Heart left ventricle (tissue), 13 donors: ENCODE results near the gene HIVEP1.

Experiments
- CTCF ChIP-seq, 12 donors: fragments of 200-600 bp; sonication (generic) in 4 of 12; IDR thresholded peaks; one replicate each; pipeline versions ENCODE4 v1.5.0 to v1.8.0; 2018 to 2022; ENCODE audit warnings: antibody characterized with exemption in 12 of 12, mild to moderate bottlenecking in 5 of 12
- POLR2A ChIP-seq, 2 donors: fragments of 450-650 bp; IDR thresholded peaks; one replicate each; pipeline ENCODE4 v1.6.1; 2017; ENCODE audit warnings: antibody characterized with exemption in 2 of 2, mild to moderate bottlenecking in 2 of 2, moderate library complexity in 2 of 2
- donor health status: ischemic (EF 13 %, LVEDD 7.1; RV severe dilation, severe dysfunction).
- donor health status: DM: no; HTN: yes; CAD: no.
- donor health status: DM: no; HTN: no; CAD: no.
- donor health status: ischemic (EF 25% LVEDD 6.9; RV normal size, moderate dysfunction).
- donor health status: ischemic (EF 25% LVEDD 5.7; RV mildly dilated, moderate dysfunction).
- donor health status: ischemic (EF 35%, LVEDD 5.7; RV mildly dilated, moderate dysfunction).
- donor health status: nonischemic (EF 11% LVEDD 7.7; RV severe dilation, severe dysfunction).
- donor health status: DM: yes; HTN: yes; CAD: no.
- donor health status: PGD.
- donor health status: ischemic (EF 29% LVEDD 5.4; RV normal size, mild dysfunction).
- donor health status: nonischemic (EF 23%, LVEDD 6.1; RV moderate dilation, normal function).

DNA sequence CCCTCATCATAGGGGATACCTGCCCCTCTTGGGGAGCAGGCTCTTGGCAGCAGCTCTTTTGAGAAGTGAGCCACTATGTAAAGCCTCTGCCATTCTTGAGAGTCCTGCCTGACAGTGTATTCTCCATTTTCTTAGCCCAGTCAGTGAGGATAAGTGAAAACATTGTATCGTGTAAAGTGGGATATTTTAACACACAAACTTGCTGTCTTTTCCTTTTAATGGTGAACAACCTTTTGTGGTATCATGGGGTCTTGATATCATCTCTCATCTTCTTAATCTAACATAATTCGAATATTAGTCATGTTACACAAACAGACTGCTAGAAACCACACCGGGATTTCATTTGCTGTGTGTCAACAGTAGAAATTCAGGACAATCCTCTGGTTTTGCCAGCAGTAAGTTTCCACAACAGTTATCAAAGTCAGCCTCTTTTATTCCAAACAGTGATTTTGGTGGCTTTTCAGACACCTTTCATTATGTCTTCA lies 136.2 kb downstream of the HIVEP1 start:
- no peak for TF ChIP-seq CTCF (IDR thresholded peaks at IDR 0.05)
- no peak for TF ChIP-seq POLR2A (IDR thresholded peaks at IDR 0.05)
